T-helper 22 cell (primary cell): ENCODE results near the gene DDX25.
"Not testable (repeated sequence)": the region's sequence is repeated elsewhere in the genome, so short reads cannot be mapped to it uniquely, and the experiment has no call there.

Experiments used
- DNase-seq: peaks from one replicate; pipeline ENCODE4 v3.0.0-alpha.2; 2020; ENCODE audit warnings: low read depth

The DDX25 gene

DNA sequence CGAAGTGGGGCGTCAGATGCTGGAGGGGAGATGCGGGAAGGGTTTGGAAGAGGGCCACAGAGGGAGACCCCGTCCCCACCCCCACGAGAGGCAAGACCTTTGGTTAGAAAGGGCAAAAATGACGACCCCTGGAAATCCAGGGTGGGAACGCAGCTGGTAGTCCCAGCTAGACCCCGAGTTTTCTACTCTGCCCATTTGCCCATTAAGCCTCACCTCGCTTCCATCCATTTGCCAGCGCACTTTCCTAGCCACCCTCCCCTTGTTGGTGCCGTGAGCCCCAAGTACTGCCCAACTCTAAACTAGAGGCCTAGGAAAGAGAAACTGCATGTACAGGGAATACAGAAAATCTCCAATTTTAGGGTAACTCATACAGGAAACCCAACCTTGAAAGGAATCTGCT is 370 bp downstream of the DDX25 start:
- DNase-seq = no peak

DNA sequence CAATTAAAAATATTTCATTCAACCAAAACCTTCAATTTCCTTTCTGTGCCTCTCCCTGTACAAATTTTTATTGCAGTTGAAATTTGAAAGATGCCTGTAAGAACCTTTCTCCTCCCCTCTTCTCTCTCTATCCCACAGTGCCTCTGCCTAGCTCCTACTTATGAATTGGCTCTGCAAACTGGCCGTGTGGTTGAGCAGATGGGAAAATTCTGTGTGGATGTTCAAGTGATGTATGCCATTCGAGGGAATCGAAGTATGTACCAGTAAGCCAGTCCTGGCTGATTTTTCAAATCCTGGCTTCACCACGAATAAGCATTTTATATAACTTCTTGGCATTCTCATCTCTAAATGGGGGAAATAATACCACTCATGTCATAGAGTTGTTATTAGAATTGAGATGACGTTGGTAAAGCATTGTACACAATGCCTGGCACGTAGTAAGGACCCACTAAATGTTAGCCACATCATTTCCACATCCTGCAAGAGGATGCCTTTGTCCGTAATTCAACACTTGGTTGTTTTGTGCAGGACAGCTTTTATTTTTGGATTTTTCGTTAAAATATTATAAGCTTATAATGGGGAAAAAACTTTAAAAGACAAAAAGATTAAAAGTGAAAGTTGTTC is 6.0 kb downstream of the DDX25 start:
- no peak for DNase-seq

DNA sequence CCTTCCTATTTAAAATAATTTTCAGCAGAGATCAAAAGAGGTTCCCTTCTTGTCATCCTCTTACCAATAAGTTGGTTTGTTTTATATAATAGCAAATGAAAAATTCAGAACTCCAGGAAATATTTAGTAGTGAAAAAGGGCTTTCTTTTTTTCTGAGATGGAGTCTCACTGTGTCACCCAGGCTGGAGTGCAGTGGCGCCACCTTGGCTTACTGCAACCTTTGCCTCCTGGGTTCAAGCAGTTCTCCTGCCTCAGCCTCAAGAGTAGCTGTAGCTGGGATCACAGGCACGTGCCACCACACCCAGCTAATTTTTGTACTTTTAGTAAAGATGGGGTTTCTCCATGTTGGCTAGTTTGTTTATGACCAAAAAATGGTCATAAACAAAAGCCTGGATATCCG is 10.3 kb downstream of the DDX25 start:
- DNase-seq = not testable (repeated sequence)

DNA sequence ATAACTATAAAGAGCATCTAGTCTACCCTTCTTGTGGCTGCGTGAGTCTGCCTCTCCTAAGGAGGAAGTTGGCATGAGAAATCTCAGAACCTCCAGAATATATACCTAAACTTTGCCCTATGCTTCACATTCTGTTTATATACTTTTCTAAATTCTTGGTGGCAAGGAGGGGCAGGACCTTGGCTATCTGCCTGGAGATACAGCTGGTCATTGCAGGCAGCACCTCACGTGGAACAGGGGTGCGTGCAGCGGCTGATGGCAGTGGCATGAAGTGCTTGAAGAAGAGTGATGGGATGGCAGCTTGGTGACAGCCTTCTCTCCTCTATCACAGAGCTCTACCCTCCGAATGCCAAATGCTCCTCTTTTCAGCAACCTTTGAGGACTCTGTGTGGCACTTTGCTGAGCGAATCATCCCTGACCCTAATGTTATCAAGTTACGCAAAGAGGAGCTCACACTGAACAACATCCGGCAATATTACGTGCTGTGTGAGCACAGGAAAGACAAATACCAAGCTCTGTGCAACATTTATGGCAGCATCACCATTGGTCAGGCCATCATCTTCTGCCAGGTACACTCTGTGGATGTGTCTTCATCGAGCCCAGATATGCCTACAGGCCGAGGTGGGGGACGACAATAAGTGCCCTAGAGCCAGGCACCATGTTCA is 12.5 kb downstream of the DDX25 start:
- no peak for DNase-seq

DNA sequence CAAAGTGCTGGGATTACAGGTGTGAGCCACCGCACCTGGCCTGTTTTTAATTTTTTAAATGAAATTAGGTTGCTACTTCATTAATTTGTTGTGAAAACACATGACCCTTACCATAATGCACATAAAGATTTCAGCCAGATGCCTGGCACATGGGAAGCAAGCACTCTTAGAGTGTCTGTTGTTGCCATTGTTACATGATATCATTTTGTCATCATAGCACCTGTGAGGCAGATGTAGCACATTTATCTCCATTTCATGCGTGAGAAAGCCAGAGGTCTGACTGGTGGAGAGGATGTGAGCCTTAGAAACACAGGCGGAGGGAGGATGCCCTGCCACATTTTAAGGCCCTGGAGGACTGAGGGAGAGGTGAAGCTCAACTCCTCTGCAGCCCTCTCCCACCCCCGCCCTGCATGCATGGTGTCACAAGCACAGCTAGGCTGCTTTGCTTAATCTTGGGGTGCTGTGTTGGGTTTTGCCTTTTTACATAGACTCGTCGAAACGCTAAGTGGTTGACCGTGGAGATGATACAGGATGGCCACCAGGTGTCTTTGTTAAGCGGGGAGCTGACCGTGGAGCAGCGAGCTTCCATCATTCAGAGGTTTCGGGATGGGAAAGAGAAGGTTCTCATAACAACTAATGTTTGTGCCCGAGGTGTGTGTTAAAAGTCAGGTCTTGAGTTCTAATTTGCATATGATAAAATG is 14.0 kb downstream of the DDX25 start:
- no peak for DNase-seq

DNA sequence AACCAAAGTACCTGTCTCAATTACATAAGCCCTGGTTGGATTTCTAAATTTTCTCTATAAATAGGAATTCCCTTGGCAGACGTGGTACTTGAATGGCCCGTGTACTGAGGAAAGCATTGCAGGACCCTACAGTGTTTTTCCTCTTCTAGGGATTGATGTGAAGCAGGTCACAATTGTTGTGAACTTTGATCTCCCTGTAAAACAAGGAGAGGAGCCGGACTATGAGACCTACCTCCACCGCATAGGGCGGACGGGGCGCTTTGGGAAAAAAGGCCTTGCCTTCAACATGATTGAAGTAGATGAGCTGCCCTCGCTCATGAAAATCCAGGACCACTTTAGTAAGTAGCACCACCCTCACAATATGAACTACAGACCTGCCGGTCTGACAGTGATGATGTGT is 16.7 kb downstream of the DDX25 start:
- DNase-seq = no peak

DNA sequence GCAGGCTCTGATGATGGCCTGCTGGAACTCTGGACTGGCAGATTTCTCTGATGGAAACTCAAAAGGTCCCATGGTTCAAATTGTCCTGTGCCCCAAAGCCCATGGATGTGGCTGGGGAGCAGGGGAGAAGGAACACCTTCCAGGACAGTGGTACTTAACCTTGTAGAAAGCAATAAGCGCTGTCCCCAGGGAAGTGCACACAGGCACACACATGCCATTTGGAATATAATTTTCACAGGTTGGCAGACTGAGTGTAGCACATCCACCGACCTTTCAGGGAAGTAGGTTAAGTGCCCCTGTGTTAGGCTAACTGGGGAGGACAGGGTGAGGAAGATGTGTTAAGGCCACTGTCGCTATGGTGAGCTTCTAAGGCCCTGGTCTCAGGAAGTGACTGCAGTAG is 17.8 kb downstream of the DDX25 start:
- no peak for DNase-seq

DNA sequence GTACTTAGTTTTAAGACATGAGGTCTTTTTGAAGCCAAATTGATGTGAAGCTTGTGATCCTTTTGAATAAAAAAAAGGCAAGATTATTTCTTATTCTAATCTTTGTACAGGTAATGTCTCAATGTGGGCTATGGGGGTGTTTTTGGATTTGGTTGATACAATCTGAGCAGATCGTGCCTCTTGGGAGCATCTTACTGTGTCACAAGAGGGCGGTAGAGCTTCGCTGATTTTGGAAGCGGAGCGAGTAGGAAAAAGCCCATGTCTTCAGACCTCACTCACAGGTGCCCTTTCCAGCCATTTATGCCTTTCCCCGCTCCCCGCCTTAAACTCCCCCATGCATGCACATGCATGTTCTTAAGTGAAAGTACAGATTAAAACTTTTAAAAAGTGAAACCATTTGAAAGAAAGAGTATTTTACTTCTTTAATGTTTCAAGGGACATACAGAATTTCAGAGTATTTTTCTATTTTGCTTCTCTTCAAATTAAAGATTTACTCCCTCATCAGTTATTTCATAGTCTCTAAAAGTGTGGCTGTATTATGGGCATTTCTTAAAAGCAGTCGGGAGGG is 18.8 kb downstream of the DDX25 start:
- DNase-seq = no peak

DNA sequence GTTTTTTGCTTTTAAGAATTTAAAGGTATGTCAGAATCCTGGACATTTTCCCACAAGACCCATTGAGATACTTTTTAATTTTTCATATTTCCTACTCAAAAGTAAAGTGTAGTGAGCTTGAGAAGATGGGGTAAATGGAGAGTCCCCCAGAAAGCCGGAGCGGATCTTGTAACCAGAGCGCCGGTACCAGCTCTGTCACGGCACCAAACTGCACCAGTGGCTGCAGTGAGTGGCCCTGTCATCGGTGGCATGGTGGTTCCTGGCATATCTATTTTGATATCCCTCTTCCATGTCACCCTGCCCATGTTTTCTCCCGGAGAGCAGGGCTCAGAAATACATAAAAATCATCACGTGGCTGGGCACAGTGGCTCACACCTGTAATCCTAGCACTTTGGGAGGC is 19.3 kb downstream of the DDX25 start:
- DNase-seq = no peak

DNA sequence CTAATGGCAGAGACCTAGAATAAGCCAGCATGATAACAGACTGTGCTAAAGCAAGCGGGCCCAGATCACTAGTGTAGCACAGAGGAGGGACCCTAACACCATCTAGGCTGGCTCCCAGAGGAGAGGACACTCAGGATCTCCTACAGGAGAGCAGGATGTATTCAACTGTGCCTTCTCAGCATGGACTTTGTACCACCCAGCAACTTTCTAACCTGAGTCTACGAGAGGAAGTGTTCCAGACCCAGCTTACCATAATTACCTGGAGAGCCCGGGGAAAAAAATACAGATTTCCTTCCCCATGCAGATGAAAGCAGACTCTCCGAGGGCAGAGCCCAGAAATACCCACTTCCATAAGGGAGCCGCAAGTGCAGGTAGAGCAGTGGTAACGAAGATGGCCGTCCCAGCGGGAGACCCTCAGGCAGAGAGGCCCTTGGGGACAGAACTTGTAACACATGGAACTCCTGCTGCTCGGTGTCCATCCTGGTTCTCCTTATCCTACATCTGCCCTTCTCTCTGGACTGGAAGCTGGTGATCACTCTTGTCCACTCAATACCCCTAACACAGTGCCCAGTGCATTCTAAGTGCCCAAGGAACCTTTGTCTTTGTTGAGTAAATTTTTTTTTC is 20.2 kb downstream of the DDX25 start:
- DNase-seq = no peak

DNA sequence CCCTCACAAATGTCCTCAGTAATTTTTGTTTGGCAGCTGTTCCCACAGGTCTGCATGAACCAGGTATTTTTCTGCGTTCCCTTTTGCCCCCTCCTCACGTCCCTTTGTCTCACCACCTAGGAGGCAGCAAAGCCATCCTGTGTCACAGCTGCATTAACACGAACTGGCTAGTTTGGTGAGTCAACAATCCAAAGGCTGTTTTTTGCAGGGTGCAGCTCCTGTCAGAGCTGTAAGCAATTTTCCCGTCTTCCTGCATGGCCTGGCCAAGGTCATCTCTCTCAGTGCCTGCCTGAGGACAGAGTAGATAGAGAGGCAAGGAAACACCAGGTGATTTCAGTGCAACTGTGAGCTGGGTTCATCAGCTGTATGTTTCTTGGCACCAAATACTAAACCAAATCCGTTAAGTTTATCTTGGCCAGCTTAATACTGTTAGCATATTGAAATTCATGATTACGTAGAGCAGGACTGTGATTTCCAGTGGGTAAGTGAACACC is 21.0 kb downstream of the DDX25 start:
- no peak for DNase-seq

DNA sequence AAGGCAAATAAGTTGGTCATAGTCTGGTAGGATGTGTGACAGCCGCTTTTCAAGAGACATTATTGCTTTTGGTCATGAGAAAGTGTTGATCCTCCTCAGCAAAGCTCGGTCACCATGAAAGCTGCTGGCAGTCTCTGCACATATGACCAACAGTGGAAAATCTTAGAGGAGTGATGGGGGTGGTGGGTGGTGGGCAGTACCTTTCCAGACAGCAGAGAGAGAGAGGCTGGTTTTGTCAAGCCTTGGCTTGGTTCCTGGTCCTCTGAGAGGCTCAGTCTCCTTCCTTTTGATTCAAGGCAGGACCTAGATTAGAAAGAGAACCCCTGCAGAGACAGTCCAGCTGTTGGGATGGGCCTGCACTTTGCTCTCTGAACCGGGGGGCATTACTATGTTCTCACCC is 21.5 kb downstream of the DDX25 start:
- DNase-seq = no peak

DNA sequence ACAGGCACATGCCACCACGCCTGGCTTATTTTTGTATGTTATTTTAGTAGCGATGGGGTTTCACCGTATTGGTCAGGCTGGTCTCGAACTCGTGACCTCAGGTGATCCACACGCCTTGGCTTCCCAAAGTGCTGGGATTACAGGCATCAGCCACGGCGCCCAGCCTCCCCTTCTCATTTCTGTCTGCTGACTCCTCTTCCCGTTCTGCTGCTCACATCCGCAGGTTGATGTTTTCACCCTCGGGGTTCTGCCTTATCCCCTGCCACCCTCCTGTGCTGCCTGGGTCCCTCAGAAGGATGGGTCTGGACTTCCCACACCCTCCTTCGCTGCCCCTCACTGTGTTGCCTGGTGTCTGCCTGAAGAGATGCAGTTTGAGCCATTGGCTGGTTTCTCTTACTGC is 22.4 kb downstream of the DDX25 start:
- no peak for DNase-seq

DNA sequence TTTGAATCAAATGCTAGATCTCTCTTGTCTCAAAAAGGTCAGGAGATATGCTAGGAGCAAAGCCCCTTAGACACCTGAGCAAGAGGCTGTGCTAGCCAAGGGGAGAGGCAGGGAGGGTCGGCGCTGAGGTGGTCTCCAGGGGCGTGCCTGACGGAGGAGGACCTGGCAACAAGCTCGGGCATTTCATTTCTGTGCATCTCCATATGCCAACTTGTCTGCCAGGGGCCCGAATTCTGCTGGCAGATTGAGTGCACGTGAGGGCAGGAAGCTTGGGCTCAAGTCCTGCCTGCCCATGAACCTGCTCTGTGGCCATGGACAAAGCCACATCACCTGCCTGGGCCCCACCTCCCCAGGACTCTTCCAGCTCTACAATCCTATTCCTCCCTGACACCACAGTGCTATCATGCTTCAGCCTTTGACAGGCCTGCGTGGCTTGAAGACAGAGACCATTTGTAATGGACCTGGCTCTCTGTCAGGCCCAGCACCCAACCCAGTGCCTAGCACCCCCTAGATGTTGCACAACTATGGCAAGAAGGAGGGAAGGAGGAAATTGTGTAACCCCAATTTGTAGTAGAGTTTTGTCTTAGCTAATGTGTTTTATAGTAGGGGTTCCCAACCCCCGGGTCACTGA is 25.3 kb downstream of the DDX25 start:
- no peak for DNase-seq

DNA sequence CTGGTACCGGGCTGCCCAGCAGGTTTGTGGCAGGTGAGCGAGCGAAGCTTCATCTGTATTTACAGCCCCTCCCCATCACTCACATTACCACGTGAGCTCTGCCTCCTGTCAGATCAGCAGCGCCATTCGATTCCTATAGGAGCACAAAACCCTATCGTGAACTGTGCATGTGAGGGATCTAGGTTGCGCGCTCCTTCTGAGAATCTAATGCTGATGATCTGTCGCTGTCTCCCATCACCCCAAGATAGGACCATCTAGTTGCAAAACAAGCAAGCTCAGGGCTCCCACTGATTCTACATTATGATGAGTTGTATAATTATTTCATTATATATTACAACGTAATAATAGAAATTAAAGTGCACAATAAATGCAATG is 25.8 kb downstream of the DDX25 start:
- DNase-seq = no peak

DNA sequence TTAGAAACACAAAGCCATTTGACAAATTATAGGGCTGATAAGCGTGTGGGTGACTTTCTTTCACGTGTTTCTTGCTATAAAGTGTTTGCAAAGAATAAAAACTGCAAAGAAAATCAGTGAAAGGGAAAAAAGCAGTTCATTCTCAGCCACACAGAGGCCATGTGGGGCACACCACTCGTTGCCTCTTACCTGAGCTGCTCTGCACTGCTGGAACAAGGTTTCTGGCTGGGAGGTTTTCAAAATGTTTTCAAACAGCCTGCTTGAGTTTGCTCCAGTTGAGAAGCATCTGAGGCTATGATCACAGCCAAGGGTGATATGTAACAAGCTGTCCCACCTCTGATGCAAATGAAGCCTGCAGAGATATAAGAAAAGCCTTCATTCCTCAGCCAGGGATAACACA is 26.8 kb downstream of the DDX25 start:
- no peak for DNase-seq

DNA sequence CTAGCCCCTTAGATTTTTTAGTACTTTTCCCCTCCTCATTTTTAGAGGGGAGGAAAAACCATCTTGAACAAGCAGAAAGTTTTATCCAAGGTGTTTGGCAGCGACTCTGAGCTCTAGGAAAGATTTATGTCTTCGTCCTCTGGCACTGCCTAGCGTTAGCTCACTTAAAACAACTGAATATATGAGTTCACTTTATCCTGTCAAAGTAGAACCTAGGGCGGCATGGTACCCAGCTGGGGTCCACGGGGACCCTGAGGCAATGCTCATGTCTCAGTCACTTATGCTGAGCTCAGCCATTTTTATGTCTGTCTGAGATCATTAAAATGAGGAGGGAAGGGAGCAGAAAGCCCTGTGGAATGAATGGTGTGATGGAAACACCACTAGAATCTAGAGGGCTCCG is 27.4 kb downstream of the DDX25 start:
- no peak for DNase-seq

DNA sequence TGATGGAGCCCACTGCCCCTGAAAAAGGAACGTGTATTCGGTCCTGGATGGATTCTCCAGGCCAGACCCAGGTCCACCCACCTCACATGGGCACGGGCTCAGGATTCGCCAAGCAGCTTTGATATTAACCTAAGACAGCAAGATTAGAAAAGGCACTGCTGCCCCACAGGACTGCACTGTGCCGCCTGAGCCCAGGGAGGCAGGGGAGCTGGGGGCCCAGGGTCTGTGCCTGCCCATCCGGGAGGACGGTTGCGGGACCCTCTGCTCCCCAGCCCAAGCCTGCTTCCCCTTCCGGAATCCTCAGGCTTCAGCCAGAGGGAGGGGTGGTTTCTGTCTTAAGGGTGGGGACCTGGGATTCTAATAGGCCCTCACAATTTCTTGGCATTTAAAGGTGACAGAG is 28.0 kb downstream of the DDX25 start:
- DNase-seq = no peak

DNA sequence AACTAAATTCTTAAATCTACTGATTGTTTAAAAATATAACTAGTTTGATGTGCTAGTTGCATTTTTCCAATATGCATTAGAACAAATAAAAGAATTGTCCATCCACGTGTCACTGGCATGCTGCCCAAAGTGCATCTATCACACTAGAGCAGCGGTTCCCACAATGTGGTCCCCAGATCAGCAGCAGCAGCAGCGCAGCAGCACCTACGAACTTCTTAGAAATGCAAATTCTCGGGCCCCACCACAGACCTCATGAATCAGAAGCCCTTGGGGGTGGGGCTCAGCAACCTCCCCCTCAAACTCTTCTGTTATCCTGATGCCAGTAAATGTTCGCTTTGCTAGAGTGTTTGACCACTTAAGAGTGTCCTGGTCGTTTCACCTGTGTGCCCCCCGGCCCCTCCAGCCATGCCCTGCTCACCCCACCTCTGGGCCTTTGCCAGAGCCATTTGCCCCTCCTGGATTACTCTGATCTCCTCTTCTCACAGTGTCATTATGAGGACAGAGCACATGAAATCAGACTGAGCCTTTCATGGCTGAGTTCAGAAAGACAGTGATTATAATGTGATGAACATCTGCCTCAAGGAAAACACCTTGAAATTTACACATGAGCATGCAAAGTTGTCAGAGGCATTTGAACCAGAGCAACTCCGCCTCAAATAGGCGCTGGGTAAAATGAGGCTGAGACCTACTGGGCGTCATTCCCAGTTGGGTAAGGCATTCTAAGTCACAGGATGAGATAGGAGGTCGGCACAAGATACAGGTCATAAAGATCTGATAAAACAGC is 28.9 kb downstream of the DDX25 start:
- no peak for DNase-seq

DNA sequence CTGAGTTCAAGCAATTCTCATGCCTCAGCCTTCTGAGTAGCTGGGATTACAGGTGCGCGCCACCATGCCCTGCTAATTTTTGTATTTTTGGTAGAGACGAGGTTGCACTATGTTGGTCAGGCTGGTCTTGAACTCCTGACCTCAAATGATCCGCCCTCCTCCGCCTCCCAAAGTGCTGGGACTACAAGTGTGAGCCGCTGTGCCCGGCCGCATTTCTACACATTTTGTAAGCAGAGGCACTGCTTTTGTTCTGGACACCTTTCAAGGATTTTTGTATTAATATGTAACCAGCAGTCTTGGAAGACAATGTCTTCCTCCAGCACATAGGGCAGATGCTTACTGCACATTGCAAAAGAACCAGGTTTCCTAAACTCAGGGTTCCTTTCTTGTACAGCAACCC is 30.2 kb downstream of the DDX25 start:
- DNase-seq = no peak

DNA sequence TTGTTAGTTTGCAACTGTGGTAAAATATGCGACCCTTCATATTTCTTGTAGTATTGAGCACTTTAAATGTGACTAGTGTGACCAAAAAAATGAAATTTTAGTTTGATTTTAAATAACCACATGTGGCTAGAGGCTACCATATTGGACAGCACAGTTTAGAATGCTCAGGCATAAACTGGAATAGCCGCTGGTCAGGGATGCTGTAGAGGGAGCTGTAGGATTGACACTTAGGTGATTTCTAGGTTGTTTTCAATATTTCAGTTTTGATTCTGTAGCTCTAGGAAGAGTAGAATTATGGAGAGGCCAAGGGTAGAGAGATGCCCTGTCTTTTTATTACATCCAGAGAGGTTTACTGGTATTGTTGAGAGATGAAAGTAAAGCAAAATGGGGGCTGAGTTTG is 30.7 kb downstream of the DDX25 start:
- no peak for DNase-seq
